K562 (cell line): ENCODE data around the gene LSR. TPM values are rescaled to one million over a fixed set of nuclear protein-coding genes. Genes with fewer than 3 reads are reported as not detected.

Experiments
- ATAC-seq: fragments of 200-7000 bp; cut with Tn5 transposase; 3 replicates; pipeline ENCODE4 v1.9.1; 2020; ENCODE audit warnings: moderate library complexity
- BruUV-seq: library from RNA; stranded (reverse); fragments of 400-500 nt; replicated peaks from 2 replicates; lab custom pipeline; 2021; lab: Mats Ljungman, UMichigan
- CTCF ChIA-PET: fragments of 300-600 bp; formaldehyde crosslinking; extraction: SDS; loops from one replicate; lab custom pipeline; 2021; ENCODE audit warnings: low intra/inter-chr PET ratio; lab: Yijun Ruan, JAX
- POLR2A ChIA-PET: fragments of 300-600, 350-650 bp; sonication (Branson Sonifier 250); formaldehyde crosslinking; extraction: SDS; loops from one replicate; lab custom pipeline; 2021; ENCODE audit warnings: antibody characterized with exemption, inconsistent platforms; lab: Yijun Ruan, JAX
- DNase-seq, 4 experiments: peaks; one replicate each; pipeline versions ENCODE4 v3.0.0 to v3.0.0-alpha.2; 2011 to 2018; ENCODE audit warnings: low spot score in 3 of 4, mixed read lengths in 3 of 4; ENCODE audit errors: extremely low read depth in 1 of 4
- FAIRE-seq: peaks from 2 replicates; lab custom pipeline; 2011; peaks lifted over from hg19 to GRCh38; lab: Jason Lieb, UNC
- H2AFZ ChIP-seq: 2 replicates; pipeline ENCODE4 v1.6.0; 2011; ENCODE audit warnings: low read depth, low read length, control low read depth, inconsistent platforms
- H3K27ac ChIP-seq: fragments of 200-600 bp; 3 replicates; pipeline ENCODE4 v1.8.0; 2011; ENCODE audit warnings: low read depth, mild to moderate bottlenecking, control low read depth, inconsistent platforms, low read length, moderate library complexity, mixed read lengths; ENCODE audit errors: extremely low read depth
- H3K27me3 ChIP-seq, 2 experiments: fragments of 300-600 bp in 1 of 2; 2 replicates in 1 of 2; 3 replicates in 1 of 2; pipeline versions ENCODE4 v1.6.0 to v1.8.0; 2011; ENCODE audit warnings: inconsistent platforms in 2 of 2, low read length in 2 of 2, mild to moderate bottlenecking in 1 of 2, mixed read lengths in 1 of 2, moderate library complexity in 1 of 2; ENCODE audit not compliant: control insufficient read depth in 2 of 2, insufficient read depth in 2 of 2
- H3K36me3 ChIP-seq: fragments of 300-600 bp; 3 replicates; pipeline ENCODE4 v1.8.0; 2011; ENCODE audit warnings: mild to moderate bottlenecking, low read length, inconsistent platforms; ENCODE audit not compliant: control insufficient read depth, insufficient read depth
- H3K4me1 ChIP-seq, 2 experiments: fragments of 200-600 bp in 1 of 2; replicated peaks in 1 of 2; 2 replicates in 1 of 2; 3 replicates in 1 of 2; pipeline versions ENCODE4 v1.5.1 to v1.8.0; 2011; ENCODE audit warnings: inconsistent platforms in 2 of 2, low read length in 2 of 2, mild to moderate bottlenecking in 1 of 2, mixed read lengths in 1 of 2, moderate library complexity in 1 of 2; ENCODE audit not compliant: control insufficient read depth in 2 of 2, insufficient read depth in 2 of 2
- H3K4me2 ChIP-seq: 2 replicates; pipeline ENCODE4 v1.6.1; 2011; ENCODE audit warnings: low read length, control low read depth, inconsistent platforms, mixed read lengths; ENCODE audit not compliant: insufficient read depth
- H3K4me3 ChIP-seq: fragments of 200-600 bp; sonication (generic), shearing (Covaris generic); 2 replicates; pipeline ENCODE4 v1.5.1; 2016; ENCODE audit warnings: control low read depth, inconsistent platforms
- H3K79me2 ChIP-seq: fragments of 200-600 bp; 3 replicates; pipeline ENCODE4 v1.8.0; 2011; ENCODE audit warnings: low read length, inconsistent platforms; ENCODE audit not compliant: control insufficient read depth, insufficient read depth
- H3K9ac ChIP-seq, 2 experiments: 2 replicates each; pipeline versions ENCODE4 v1.6.0 to v1.6.1; 2011; ENCODE audit warnings: low read depth in 2 of 2, low read length in 2 of 2, control low read depth in 1 of 2, inconsistent platforms in 1 of 2, mild to moderate bottlenecking in 1 of 2, mixed read lengths in 1 of 2; ENCODE audit not compliant: insufficient read depth in 1 of 2
- H3K9me1 ChIP-seq: one replicate; pipeline ENCODE4 v1.6.0; 2011; ENCODE audit warnings: inconsistent platforms, mild to moderate bottlenecking, low read length, moderate library complexity; ENCODE audit not compliant: control insufficient read depth, insufficient read depth
- H3K9me3 ChIP-seq: replicated peaks from 2 replicates; pipeline ENCODE4 v1.5.1; 2011; ENCODE audit warnings: low read depth, low read length, inconsistent platforms; ENCODE audit not compliant: control insufficient read depth, insufficient read depth
- H4K20me1 ChIP-seq: replicated peaks from 2 replicates; pipeline ENCODE4 v1.6.1; 2011; ENCODE audit warnings: low read length, inconsistent platforms, mixed read lengths; ENCODE audit not compliant: control insufficient read depth, insufficient read depth
- ADNP ChIP-seq: fragments of 200-800 bp; sonication (Bioruptor generic); IDR thresholded peaks from 2 replicates; pipeline ENCODE4 v1.6.1; 2016; ENCODE audit warnings: missing genetic modification characterization, missing compliant biosample characterization
- CTCF ChIP-seq, 3 experiments: IDR thresholded peaks in 2 of 3; conservative IDR thresholded peaks in 1 of 3; 2 replicates each; pipeline ENCODE4 v1.5.1; 2011 to 2012; ENCODE audit warnings: low read length in 3 of 3, mild to moderate bottlenecking in 3 of 3, control low read depth in 2 of 3, improper control_type of control experiment in 1 of 3, inconsistent platforms in 1 of 3, low read depth in 1 of 3, mixed read lengths in 1 of 3, moderate library complexity in 1 of 3; ENCODE audit not compliant: insufficient read depth in 2 of 3
- HDAC1 ChIP-seq, 2 experiments: fragments of 450-650 bp; IDR thresholded peaks; 2 replicates each; pipeline ENCODE4 v1.6.1; 2016 to 2017; ENCODE audit warnings: inconsistent platforms in 1 of 2, mild to moderate bottlenecking in 1 of 2, moderate library complexity in 1 of 2
- HLTF ChIP-seq: fragments of 450-650 bp; IDR thresholded peaks from 2 replicates; pipeline ENCODE4 v1.6.1; 2016
- HNRNPL ChIP-seq: fragments of 200-400 bp; formaldehyde crosslinking; IDR thresholded peaks from 2 replicates; pipeline ENCODE4 v1.6.1; 2017; ENCODE audit warnings: low read depth, mild to moderate bottlenecking, low read length
- MEF2D ChIP-seq: conservative IDR thresholded peaks from 2 replicates; pipeline ENCODE4 v1.6.1; 2016; ENCODE audit warnings: low read depth, missing genetic modification characterization, missing compliant biosample characterization
- OTX1 ChIP-seq: fragments of 450-650 bp; formaldehyde crosslinking; IDR thresholded peaks from 2 replicates; pipeline ENCODE4 v1.4.0; 2022; ENCODE audit warnings: mild to moderate bottlenecking
- PBX2 ChIP-seq, 2 experiments: IDR thresholded peaks in 1 of 2; conservative IDR thresholded peaks in 1 of 2; 2 replicates each; pipeline ENCODE4 v1.6.1; 2016; ENCODE audit warnings: low read depth in 2 of 2, mild to moderate bottlenecking in 1 of 2, missing compliant biosample characterization in 1 of 2, missing genetic modification characterization in 1 of 2, moderate library complexity in 1 of 2
- PHF21A ChIP-seq: fragments of 450-650 bp; IDR thresholded peaks from 2 replicates; pipeline ENCODE4 v1.6.1; 2017; ENCODE audit warnings: low read depth, borderline replicate concordance
- SMARCA5 ChIP-seq: fragments of 450-650 bp; IDR thresholded peaks from 2 replicates; pipeline ENCODE4 v1.6.1; 2016
- SRSF1 ChIP-seq: fragments of 200-400 bp; formaldehyde crosslinking; IDR thresholded peaks from 2 replicates; pipeline ENCODE4 v1.6.1; 2017; ENCODE audit warnings: mild to moderate bottlenecking, low read depth, low read length, moderate library complexity
- TBL1XR1 ChIP-seq, 2 experiments: IDR thresholded peaks; 2 replicates each; pipeline ENCODE4 v1.6.1; 2012; ENCODE audit warnings: improper control_type of control experiment in 2 of 2, low read length in 2 of 2, mild to moderate bottlenecking in 1 of 2
- ZNF384 ChIP-seq: IDR thresholded peaks from 2 replicates; pipeline ENCODE4 v1.6.1; 2012; ENCODE audit warnings: low read depth, low read length, improper control_type of control experiment
- WGBS: fragments of 100-300 bp; shearing (Covaris generic); methylation state at CpG from one replicate; pipeline ENCODE4 v1.1.6; 2016; ENCODE audit warnings: low coverage, mixed read lengths; ENCODE audit not compliant: insufficient coverage; ENCODE audit errors: missing lambda C conversion rate; 5-methylcytosine and 5-hydroxymethylcytosine counted together
- in situ Hi-C: fragments of 300-500 bp; cut with MboI; formaldehyde crosslinking; loops from 4 replicates; pipeline ENCODE4 v1.15.0; 2018; ENCODE audit warnings: inconsistent platforms, mixed read lengths
- intact Hi-C: fragments of 100-400 bp; cut with micrococcal nuclease; formaldehyde crosslinking; loops from 2 replicates; pipeline ENCODE4 v1.14.2; 2022
- polyA plus RNA-seq, 8 experiments: library from polyadenylated mRNA; depleted of rRNA in 4 of 8; stranded (reverse) in 5 of 8; unstranded in 3 of 8; fragments of >200 nt; fragmentation: Nextera tagmentation in 2 of 8; fragmentation: Illumina TruSeq in 1 of 8; extraction: Ambion mirVana in 2 of 8; extraction: Trizol in 1 of 8; gene quantifications; 2 replicates each; pipeline versions ENCODE4 v1.2.1 to v1.2.3, GENCODE V29; 2011 to 2014; ENCODE audit warnings: inconsistent platforms in 1 of 8, missing spikeins in 1 of 8
- total RNA-seq, 7 experiments: library from RNA; depleted of rRNA in 6 of 7; stranded (reverse); fragments of >200 nt in 6 of 7; fragmentation: Illumina TruSeq in 2 of 7; extraction: Trizol in 2 of 7; gene quantifications; 2 replicates each; pipeline versions ENCODE4 v1.2.1 to v1.2.3, GENCODE V29; 2011 to 2021; ENCODE audit warnings: low replicate concordance in 1 of 7
- TF ChIP-seq, protein P1 (sequence below), 2 experiments: fragments of 200-800 bp in 1 of 2; sonication (Bioruptor generic) in 1 of 2; sonication (generic) in 1 of 2; formaldehyde crosslinking in 1 of 2; IDR thresholded peaks in 1 of 2; conservative IDR thresholded peaks in 1 of 2; 2 replicates each; pipeline versions ENCODE4 v1.5.0 to v1.6.1; 2016 to 2020; ENCODE audit warnings: missing compliant biosample characterization in 1 of 2, missing genetic modification characterization in 1 of 2, missing genetic modification reagents in 1 of 2

Gene LSR
- total and polyA plus RNA-seq, 9 of the 15 experiments (the other 6 are each of a cell fraction or from before 2014, with no cell fraction given), result 0.44 to 87.9 (median 28.0) TPM

GRCh38 chr19:35296644-35297514, 48.1 kb downstream of the LSR start:
- Histone ChIP-seq H3K9me3 (no peaks in the 10 kb centered on the region), H2AFZ (no peak overlapping the region), H3K9me1 (peaks cover 6% of the 10 kb centered on the region), H3K36me3 (no peaks in the 10 kb centered on the region), H4K20me1 (no peaks in the 10 kb centered on the region), H3K27ac (peak overlapping the region; percentile 25; the same call in 1 of the 3 replicates), H3K27me3 (peaks cover 2 to 5% of the 10 kb centered on the region in 2 experiments; a peak in 3 of 5 replicates), H3K9ac (no peak overlapping the region), H3K4me3 (no peak overlapping the region), H3K4me2 (no peak overlapping the region), H3K79me2 (no peaks in the 10 kb centered on the region), H3K4me1 (peaks cover 43 to 72% of the 10 kb centered on the region in 2 experiments)
- ChIA-PET CTCF (no interaction called here), POLR2A (interaction anchor here (0.8 kb wide), 1 partner anchor 18 kb away, joined by 3 read pairs; no protein-coding TSS in a partner anchor)
- DNase-seq, result no peak
- FAIRE-seq, result peak; percentile 76
- no peak for ATAC-seq
- in situ Hi-C loops, result no loop called here
- WGBS, result 73% methylated on average over 6 of the region's 7 CpGs
- BruUV-seq, result no TSS peak
- intact Hi-C loops, result no loop called here
- TF ChIP-seq, protein P1, sequence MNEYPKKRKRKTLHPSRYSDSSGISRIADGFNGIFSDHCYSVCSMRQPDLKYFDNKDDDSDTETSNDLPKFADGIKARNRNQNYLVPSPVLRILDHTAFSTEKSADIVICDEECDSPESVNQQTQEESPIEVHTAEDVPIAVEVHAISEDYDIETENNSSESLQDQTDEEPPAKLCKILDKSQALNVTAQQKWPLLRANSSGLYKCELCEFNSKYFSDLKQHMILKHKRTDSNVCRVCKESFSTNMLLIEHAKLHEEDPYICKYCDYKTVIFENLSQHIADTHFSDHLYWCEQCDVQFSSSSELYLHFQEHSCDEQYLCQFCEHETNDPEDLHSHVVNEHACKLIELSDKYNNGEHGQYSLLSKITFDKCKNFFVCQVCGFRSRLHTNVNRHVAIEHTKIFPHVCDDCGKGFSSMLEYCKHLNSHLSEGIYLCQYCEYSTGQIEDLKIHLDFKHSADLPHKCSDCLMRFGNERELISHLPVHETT (CRISPR knock-in tag; conservative IDR thresholded peaks at IDR 0.05 in 1 of 2, IDR thresholded peaks at IDR 0.05 in 1 of 2), result no peak
- TF ChIP-seq SMARCA5 (0 out of 2 replicates have a peak, but pooled peaks have one; percentile 15), HDAC1 (IDR thresholded peaks at IDR 0.05) (peak in 1 of 2 experiments; percentile 55; a peak in 2 of 4 replicates), ZNF384 (no peak), OTX1 (CRISPR knock-in tag) (peak; percentile 9; the same call in 1 of the 2 replicates), PHF21A (0 out of 2 replicates have a peak, but pooled peaks have one; percentile 12), CTCF (IDR thresholded peaks at IDR 0.05 in 2 of 3, conservative IDR thresholded peaks at IDR 0.05 in 1 of 3; ENCODE audit: insufficient read depth in 2 of 3, low read depth in 1 of 3, low read length in 3 of 3) (no peak), TBL1XR1 (IDR thresholded peaks at IDR 0.05; ENCODE audit: low read length in 2 of 2) (no peak), PBX2 (CRISPR knock-in tag; IDR thresholded peaks at IDR 0.05; ENCODE audit: low read depth) (no peak), PBX2 (tag; conservative IDR thresholded peaks at IDR 0.05; ENCODE audit: low read depth) (no peak), MEF2D (0 out of 2 replicates have a peak, but pooled peaks have one; percentile 26), ADNP (tag) (peak; percentile 81), HLTF (0 out of 2 replicates have a peak, but pooled peaks have one; percentile 36), HNRNPL (no peak), SRSF1 (no peak)
